GM12872 (cell line): ENCODE data around the gene ZNF724.

ENCODE experiments used
- TF ChIP-seq, protein P1 (sequence below): IDR thresholded peaks from 3 replicates; pipeline ENCODE4 v1.5.1; 2011; ENCODE audit warnings: low read depth, mild to moderate bottlenecking, low read length, moderate library complexity; ENCODE audit not compliant: insufficient read depth

The ZNF724 gene

GRCh38 chr19:23249911-23250649 is at the start of gene ZNF724:
Gene ZNF724 (minus strand): TSS chr19:23250394. CDS start chr19:23250242, 152 bp downstream.
- TF ChIP-seq, protein P1, sequence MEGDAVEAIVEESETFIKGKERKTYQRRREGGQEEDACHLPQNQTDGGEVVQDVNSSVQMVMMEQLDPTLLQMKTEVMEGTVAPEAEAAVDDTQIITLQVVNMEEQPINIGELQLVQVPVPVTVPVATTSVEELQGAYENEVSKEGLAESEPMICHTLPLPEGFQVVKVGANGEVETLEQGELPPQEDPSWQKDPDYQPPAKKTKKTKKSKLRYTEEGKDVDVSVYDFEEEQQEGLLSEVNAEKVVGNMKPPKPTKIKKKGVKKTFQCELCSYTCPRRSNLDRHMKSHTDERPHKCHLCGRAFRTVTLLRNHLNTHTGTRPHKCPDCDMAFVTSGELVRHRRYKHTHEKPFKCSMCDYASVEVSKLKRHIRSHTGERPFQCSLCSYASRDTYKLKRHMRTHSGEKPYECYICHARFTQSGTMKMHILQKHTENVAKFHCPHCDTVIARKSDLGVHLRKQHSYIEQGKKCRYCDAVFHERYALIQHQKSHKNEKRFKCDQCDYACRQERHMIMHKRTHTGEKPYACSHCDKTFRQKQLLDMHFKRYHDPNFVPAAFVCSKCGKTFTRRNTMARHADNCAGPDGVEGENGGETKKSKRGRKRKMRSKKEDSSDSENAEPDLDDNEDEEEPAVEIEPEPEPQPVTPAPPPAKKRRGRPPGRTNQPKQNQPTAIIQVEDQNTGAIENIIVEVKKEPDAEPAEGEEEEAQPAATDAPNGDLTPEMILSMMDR: no peak

GRCh38 chr19:23294141-23294540 is 43.9 kb upstream of the ZNF724 start:
- TF ChIP-seq, protein P1: no peak

DNA sequence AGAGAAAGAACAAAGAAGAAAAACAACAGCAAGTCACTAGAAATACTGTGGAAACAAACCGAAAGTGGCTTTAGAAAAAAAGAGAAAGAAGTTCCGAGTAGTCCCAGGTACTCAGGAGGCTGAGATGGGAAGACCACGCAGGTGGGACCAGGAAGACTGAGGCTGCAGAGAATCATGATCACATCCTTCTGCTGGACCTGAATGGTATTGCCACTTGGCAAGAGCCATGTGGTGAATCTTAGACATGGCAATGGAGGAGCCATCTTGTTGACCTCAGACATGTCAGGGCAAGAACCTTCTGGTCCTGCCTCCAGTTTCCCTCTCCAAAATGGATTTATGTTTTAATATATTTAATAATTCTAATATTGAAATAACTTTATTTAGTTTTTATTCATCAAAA is 37.4 kb upstream of the ZNF724 start:
- TF ChIP-seq, protein P1: no peak

- TF ChIP-seq, protein P1: peak; percentile 50; the same call in 2 of the 3 replicates
Observed at GRCh38 chr19:23286477-23286876, 36.3 kb upstream of the ZNF724 start.

DNA sequence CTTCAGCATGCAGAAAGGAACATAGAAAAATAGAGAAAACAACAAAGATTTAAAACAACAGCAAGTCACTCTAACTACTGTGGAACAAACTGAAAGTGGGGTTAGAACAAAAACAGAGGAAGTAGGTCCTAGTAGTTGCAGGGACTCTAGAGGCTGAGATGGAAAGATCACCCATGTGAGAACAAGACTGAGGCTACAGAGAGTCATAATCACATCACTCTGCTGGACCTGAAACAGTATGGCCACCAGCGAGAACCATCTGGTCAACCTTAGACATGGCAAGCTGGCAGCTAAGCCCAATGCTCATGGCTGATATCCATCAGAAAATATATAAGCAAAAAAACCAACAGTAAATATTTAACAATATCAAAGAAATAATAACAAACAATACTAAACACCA is 35.8 kb upstream of the ZNF724 start:
- TF ChIP-seq, protein P1: no peak

GRCh38 chr19:23283925-23284324 is 33.7 kb upstream of the ZNF724 start:
- TF ChIP-seq, protein P1: peak; percentile 75

DNA sequence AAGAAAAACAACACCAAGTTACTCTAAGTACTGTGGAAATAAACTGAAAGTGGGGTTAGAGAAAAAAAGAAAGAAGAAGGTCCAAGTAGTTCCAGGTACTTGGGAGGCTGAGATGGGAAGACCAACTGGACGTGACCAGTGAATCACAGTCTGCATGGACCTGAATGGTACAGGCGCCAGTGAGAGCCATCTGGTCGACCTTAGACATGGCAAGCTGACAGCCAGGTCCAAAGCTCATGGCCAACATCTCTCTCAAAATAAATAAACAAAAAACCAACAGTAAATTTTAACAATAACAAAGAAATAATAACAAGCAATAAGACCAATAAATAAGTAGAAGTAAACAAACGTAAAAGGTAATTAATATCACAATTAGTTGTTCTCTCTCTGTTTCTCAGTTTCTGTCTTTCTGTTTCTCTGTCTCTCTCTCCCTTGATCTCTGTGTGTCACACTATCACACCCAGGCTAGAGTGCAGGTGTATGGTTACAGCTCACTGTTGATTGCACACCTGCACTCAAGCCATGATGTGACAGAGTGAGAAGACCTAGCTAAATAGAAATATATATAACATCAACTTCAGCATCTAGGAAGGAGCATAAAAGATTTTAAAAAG is 31.6 kb upstream of the ZNF724 start:
- TF ChIP-seq, protein P1: no peak
